AG08396 (cell line): ENCODE results near the gene SAMD13.

ENCODE experiments used
- DNase-seq: peaks from one replicate; pipeline ENCODE4 v3.0.0; 2012; ENCODE audit warnings: low spot score, mixed read lengths

Gene SAMD13

GRCh38 chr1:84345220-84345619 lies 43.7 kb downstream of the SAMD13 start:
- DNase-seq, result no peak

GRCh38 chr1:84347271-84347931 lies 45.9 kb downstream of the SAMD13 start:
- no peak for DNase-seq

- DNase-seq, result no peak
Observed at GRCh38 chr1:84347932-84348555, 46.5 kb downstream of the SAMD13 start.

GRCh38 chr1:84348759-84349158 lies 47.3 kb downstream of the SAMD13 start:
- no peak for DNase-seq

- DNase-seq, result no peak
Observed at GRCh38 chr1:84350104-84350503, 48.6 kb downstream of the SAMD13 start.

GRCh38 chr1:84350550-84350949 lies 49.0 kb downstream of the SAMD13 start:
- DNase-seq, result no peak

- DNase-seq, result no peak
Observed at GRCh38 chr1:84352298-84353106, 51.0 kb downstream of the SAMD13 start.

GRCh38 chr1:84353695-84354094 lies 52.2 kb downstream of the SAMD13 start:
- peak; percentile 13 for DNase-seq

GRCh38 chr1:84355556-84355955 lies 54.0 kb downstream of the SAMD13 start:
- DNase-seq, result no peak

- DNase-seq, result no peak
Observed at GRCh38 chr1:84356881-84357280, 55.4 kb downstream of the SAMD13 start.

- no peak for DNase-seq
Observed at GRCh38 chr1:84358695-84359094, 57.2 kb downstream of the SAMD13 start.

GRCh38 chr1:84360316-84360715 lies 58.8 kb downstream of the SAMD13 start:
- no peak for DNase-seq

GRCh38 chr1:84361796-84362195 lies 60.3 kb downstream of the SAMD13 start:
- no peak for DNase-seq

- no peak for DNase-seq
Observed at GRCh38 chr1:84363019-84363418, 61.5 kb downstream of the SAMD13 start.

GRCh38 chr1:84363622-84364021 lies 62.1 kb downstream of the SAMD13 start:
- DNase-seq, result no peak

GRCh38 chr1:84365225-84366221 lies 64.0 kb downstream of the SAMD13 start:
- DNase-seq, result peak; percentile 79

GRCh38 chr1:84366786-84367185 lies 65.3 kb downstream of the SAMD13 start:
- DNase-seq, result peak; percentile 32

GRCh38 chr1:84367219-84367618 lies 65.7 kb downstream of the SAMD13 start:
- no peak for DNase-seq

GRCh38 chr1:84368441-84368840 lies 66.9 kb downstream of the SAMD13 start:
- DNase-seq, result no peak

GRCh38 chr1:84370266-84370665 lies 68.8 kb downstream of the SAMD13 start:
- no peak for DNase-seq

GRCh38 chr1:84370831-84371394 lies 69.4 kb downstream of the SAMD13 start:
- DNase-seq, result peak; percentile 22
